ENCODE results near the gene PACSIN1.

Gene PACSIN1

GRCh38 chr6:34558172-34558714 lies 92.4 kb downstream of the PACSIN1 start:
- no peak overlapping the region for H3K27ac ChIP-seq
- no peak for DNase-seq (ENCODE audit: low spot score)
- TF ChIP-seq CTCF (conservative IDR thresholded peaks at IDR 0.05; ENCODE audit: low read depth) = no peak
- ChIA-PET POLR2A (ENCODE audit: low non-redundant PET) (no interaction called here), CTCF (interaction anchor here (0.7 to 1.3 kb wide), 2 partner anchors 22 to 31 kb away, joined by 3 to 5 read pairs; no protein-coding TSS in a partner anchor)

- H3K27ac ChIP-seq = no peak overlapping the region
- POLR2A ChIA-PET (ENCODE audit: low non-redundant PET) = no interaction called here
- CTCF ChIA-PET = no interaction called here
- no peak for TF ChIP-seq CTCF (conservative IDR thresholded peaks at IDR 0.05; ENCODE audit: low read depth)
- DNase-seq (ENCODE audit: low spot score) = no peak
These were observed 93.9 kb downstream of the PACSIN1 start for GRCh38 chr6:34559651-34560365.

- DNase-seq (ENCODE audit: low spot score) = no peak
- no peak overlapping the region for H3K27ac ChIP-seq
- POLR2A ChIA-PET (ENCODE audit: low non-redundant PET) = no interaction called here
- CTCF ChIA-PET = no interaction called here
- TF ChIP-seq CTCF (conservative IDR thresholded peaks at IDR 0.05; ENCODE audit: low read depth) = no peak
These were observed 94.7 kb downstream of the PACSIN1 start for GRCh38 chr6:34560366-34561226.

- ChIA-PET POLR2A (ENCODE audit: low non-redundant PET) (interaction anchor here (0.6 kb wide), 1 partner anchor 9 kb away, joined by 3 read pairs; no protein-coding TSS in a partner anchor), CTCF (no interaction called here)
- TF ChIP-seq CTCF (conservative IDR thresholded peaks at IDR 0.05; ENCODE audit: low read depth) = no peak
- no peak for DNase-seq (ENCODE audit: low spot score)
- H3K27ac ChIP-seq = no peak overlapping the region
These were observed 95.3 kb downstream of the PACSIN1 start for GRCh38 chr6:34561227-34561530.

GRCh38 chr6:34562350-34562749 lies 96.5 kb downstream of the PACSIN1 start:
- CTCF ChIA-PET = no interaction called here
- DNase-seq (ENCODE audit: low spot score) = no peak
- POLR2A ChIA-PET (ENCODE audit: low non-redundant PET) = no interaction called here
- TF ChIP-seq CTCF (conservative IDR thresholded peaks at IDR 0.05; ENCODE audit: low read depth) = no peak
- H3K27ac ChIP-seq = no peak overlapping the region

GRCh38 chr6:34562861-34563512 lies 97.1 kb downstream of the PACSIN1 start:
- H3K27ac ChIP-seq = no peak overlapping the region
- no peak for TF ChIP-seq CTCF (conservative IDR thresholded peaks at IDR 0.05; ENCODE audit: low read depth)
- DNase-seq (ENCODE audit: low spot score) = no peak
- ChIA-PET POLR2A (ENCODE audit: low non-redundant PET) (no interaction called here), CTCF (no interaction called here)
